GM21526 (cell line): ENCODE results near the gene EMSY.
"Not testable (repeated sequence)": the region's sequence is repeated elsewhere in the genome, so short reads cannot be mapped to it uniquely, and the experiment has no call there.

Experiments
- ATAC-seq: cut with Tn5 transposase; IDR thresholded peaks from one replicate; pipeline ENCODE4 v1.9.1; 2021; ENCODE audit warnings: moderate library complexity; ENCODE audit not compliant: unreplicated experiment, low FRiP score

Gene EMSY

GRCh38 chr11:76592025-76592914, 147.5 kb downstream of the EMSY start:
- no peak for ATAC-seq

GRCh38 chr11:76592961-76593360, 148.1 kb downstream of the EMSY start:
- no peak for ATAC-seq

DNA sequence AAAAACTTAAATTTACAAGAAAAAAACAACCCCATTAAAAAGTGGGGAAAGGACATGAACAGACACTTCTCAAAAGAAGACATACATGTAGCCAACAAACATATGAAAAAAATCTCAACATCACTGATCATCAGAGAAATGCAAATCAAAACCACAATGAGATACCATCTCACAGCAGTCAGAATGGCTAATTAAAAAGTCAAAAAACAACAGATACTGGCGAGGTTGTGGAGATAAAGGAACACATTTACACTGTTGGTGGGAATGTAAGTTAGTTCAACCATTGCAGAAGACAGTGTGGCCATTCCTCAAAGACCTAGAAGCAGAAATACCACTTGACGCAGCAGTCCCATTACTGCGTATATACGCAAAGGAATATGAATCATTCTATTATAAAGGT, 150.3 kb downstream of the EMSY start:
- not testable (repeated sequence) for ATAC-seq

DNA sequence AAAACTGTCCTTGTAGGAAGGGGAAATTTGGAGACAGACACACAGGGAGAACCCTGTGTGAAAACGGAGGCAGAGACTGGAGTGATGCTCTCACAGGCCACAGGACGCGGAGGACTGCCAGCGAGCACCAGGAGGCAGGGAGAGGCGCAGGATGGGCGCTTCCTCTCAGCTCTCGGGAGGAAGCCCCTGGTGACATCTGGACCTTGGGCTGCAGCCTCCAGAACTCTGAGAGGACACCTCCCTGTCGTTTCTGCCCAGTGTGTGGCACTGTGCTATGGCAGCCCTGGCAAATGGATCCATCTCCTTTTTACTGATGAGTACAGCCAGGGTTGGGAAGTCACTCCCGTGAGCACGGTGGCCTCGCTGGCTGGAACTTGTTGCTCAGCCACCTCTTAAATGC, 151.8 kb downstream of the EMSY start:
- ATAC-seq: no peak

- ATAC-seq: no peak
Observed at GRCh38 chr11:76597533-76598425, 153.0 kb downstream of the EMSY start.

DNA sequence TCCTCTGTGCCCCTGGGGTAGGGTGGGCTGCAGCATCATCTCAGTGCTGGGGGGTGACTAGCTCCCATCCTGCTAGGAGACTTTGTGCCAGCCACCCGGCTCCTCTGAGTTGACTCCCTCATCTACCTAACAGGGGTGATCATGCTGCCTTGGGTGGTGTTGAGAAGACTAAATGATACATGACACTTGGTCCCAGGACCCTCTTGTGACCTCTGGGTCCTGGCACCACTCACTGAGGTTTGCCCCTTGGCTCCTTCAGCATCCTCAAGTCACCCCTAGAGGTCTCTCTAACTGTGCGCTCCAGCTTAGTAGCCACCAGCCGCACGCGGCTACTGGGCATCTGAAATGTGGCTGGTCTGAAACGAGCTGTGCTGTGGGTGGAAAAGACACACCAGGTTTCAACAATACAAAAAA, 153.6 kb downstream of the EMSY start:
- ATAC-seq: no peak

DNA sequence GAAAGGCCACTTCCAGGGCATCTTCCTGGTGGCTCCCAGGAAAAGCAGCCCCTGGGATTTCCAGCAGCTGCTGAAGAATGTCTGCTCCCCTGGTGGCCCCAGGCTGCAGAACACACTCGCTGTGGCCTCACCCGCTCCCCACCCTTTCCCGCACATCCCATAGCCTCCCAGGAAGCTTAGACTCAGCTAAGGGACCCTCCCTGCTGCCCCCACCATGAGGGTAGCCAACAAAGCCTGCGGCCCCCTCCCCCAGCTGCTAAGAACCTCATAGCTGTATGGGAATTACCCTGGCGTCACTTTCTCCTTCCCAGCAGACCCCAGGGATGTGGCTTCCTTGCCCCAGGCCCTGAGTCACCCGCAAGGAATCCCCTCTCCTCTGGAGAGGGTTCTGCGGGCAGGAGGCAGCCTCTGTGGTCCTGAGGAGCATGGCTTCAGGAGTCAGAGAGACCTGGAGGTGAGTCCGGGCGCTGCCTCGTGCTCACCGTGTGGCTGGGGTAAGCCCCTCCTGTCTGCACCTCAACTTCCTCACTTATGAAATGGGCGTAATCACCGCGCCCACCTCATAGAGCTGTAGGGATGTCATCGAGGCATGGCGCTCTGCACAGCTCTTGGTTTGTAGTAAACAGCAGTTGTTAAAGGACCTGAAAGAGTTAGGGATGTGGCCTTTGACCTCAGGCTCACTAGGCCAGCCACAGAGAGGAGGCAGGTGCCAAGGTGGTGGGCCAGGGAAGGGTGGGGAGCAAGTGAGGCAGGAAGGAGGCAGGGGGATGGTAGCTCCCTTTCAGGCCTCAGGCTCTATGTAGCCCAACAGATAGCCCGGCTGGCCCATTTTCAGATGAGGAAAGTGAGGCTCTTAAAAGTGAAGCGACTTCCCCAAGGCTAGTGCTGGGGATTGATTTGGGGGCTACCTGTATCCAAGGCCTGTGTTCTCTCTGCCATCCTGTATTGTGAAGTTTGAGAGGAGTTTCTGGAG, 154.5 kb downstream of the EMSY start:
- ATAC-seq: no peak

GRCh38 chr11:76600124-76600655, 155.4 kb downstream of the EMSY start:
- ATAC-seq: no peak

- no peak for ATAC-seq
Observed at GRCh38 chr11:76601272-76601671, 156.5 kb downstream of the EMSY start.

GRCh38 chr11:76601724-76602123, 156.9 kb downstream of the EMSY start:
- no peak for ATAC-seq

- no peak for ATAC-seq
Observed at GRCh38 chr11:76602431-76602861, 157.6 kb downstream of the EMSY start.
